Thoracic aorta (tissue), 2 donors: ENCODE data around the gene GZF1. TPM values are rescaled to one million over a fixed set of nuclear protein-coding genes. Genes with fewer than 3 reads are reported as not detected.
"Not testable (repeated sequence)": the region's sequence is repeated elsewhere in the genome, so short reads cannot be mapped to it uniquely, and the experiment has no call there.

Experiments used
- ATAC-seq: fragments of 150-250 bp; one replicate; pipeline ENCODE4 v1.8.0; 2017; ENCODE audit warnings: low read depth; ENCODE audit not compliant: insufficient number of reproducible peaks, low FRiP score
- DNase-seq: peaks from one replicate; pipeline ENCODE4 v3.0.0-alpha.2; 2020; ENCODE audit warnings: low spot score
- H3K27ac ChIP-seq, 2 donors: fragments of 200-600 bp; sonication (generic); 1 replicate in 1 of 2; 2 replicates in 1 of 2; pipeline ENCODE4 v1.5.1; 2016; ENCODE audit warnings: mild to moderate bottlenecking in 2 of 2, moderate library complexity in 2 of 2
- H3K27me3 ChIP-seq: fragments of 200-600 bp; sonication (generic); replicated peaks from 2 replicates; pipeline ENCODE4 v1.6.0; 2016; ENCODE audit warnings: mild to moderate bottlenecking; ENCODE audit not compliant: insufficient read depth
- H3K36me3 ChIP-seq: fragments of 200-600 bp; sonication (generic); one replicate; pipeline ENCODE4 v1.5.1; 2016
- H3K4me1 ChIP-seq, 2 donors: fragments of 200-600 bp; sonication (generic); 1 replicate in 1 of 2; 2 replicates in 1 of 2; pipeline versions ENCODE4 v1.5.1 to v1.6.0; 2016; ENCODE audit warnings: low read depth in 2 of 2, mild to moderate bottlenecking in 1 of 2; ENCODE audit not compliant: control insufficient read depth in 1 of 2
- H3K4me3 ChIP-seq: fragments of 200-600 bp; sonication (generic); 2 replicates; pipeline ENCODE4 v1.5.1; 2016; ENCODE audit warnings: mild to moderate bottlenecking
- H3K9me3 ChIP-seq: fragments of 200-600 bp; sonication (generic); 2 replicates; pipeline ENCODE4 v1.5.1; 2016
- total RNA-seq, 2 donors: library from RNA; depleted of rRNA; stranded (reverse); fragments of >200 nt; gene quantifications; one replicate each; pipeline versions ENCODE4 v1.1.0 to v1.2.3, GENCODE V29; 2016
- TF ChIP-seq, protein P1 (sequence below): fragments of 200-600 bp; sonication (generic); IDR thresholded peaks from one replicate; pipeline ENCODE4 v1.5.1; 2019; ENCODE audit warnings: antibody characterized with exemption

GZF1 gene
- total RNA-seq, 2 donors from 2014 or later: 14.5 to 18.9 TPM

DNA sequence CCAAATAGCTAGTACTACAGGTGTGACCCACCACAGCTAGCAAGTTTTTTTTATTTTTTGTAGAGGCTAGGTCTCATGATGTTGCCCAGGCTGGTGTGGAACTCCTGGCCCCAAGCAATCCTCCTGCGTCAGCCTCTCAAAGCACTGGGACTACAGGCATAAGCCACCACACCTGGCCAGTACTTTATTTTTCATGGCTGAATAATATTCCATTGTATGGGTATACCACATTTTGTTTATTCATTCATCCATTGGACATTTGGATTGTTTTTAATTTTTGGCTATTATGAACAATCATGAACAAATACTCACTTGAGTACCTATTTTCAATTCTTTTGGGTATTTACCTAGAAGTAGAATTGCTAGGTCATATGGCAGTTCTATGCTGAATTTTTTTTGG is 18.4 kb upstream of the GZF1 start:
- TF ChIP-seq, protein P1, sequence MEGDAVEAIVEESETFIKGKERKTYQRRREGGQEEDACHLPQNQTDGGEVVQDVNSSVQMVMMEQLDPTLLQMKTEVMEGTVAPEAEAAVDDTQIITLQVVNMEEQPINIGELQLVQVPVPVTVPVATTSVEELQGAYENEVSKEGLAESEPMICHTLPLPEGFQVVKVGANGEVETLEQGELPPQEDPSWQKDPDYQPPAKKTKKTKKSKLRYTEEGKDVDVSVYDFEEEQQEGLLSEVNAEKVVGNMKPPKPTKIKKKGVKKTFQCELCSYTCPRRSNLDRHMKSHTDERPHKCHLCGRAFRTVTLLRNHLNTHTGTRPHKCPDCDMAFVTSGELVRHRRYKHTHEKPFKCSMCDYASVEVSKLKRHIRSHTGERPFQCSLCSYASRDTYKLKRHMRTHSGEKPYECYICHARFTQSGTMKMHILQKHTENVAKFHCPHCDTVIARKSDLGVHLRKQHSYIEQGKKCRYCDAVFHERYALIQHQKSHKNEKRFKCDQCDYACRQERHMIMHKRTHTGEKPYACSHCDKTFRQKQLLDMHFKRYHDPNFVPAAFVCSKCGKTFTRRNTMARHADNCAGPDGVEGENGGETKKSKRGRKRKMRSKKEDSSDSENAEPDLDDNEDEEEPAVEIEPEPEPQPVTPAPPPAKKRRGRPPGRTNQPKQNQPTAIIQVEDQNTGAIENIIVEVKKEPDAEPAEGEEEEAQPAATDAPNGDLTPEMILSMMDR: no peak
- DNase-seq (no peak), ATAC-seq (no peak)
- no peaks in the 10 kb centered on the region for H3K9me3 ChIP-seq
- no peak overlapping the region for H3K4me3 ChIP-seq
- H3K4me1 ChIP-seq: no peaks in the 10 kb centered on the region
- H3K36me3 ChIP-seq: no peaks in the 10 kb centered on the region
- H3K27ac ChIP-seq: no peak overlapping the region
- H3K27me3 ChIP-seq: no peaks in the 10 kb centered on the region

DNA sequence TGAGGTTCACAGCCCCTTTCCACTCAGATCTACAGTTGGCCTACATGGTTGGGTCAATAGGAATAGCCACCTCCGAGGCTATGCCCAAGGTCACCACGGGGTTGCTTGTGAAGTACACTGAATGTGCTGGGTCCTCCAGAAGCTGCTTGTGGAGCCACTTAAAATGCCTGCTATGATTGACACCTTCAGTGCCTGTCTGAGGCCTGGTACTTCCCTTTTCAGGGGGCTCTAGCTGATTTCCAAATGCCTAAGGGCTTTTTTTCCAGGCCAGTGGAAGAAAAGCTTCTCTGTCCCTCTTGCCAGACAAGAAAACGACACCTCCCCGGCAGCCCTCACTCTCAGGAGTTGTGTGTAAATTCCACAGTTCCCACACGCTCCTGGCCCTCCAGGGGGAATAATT is 17.6 kb upstream of the GZF1 start:
- no peak overlapping the region for H3K4me3 ChIP-seq
- no peaks in the 10 kb centered on the region for H3K27me3 ChIP-seq
- no peak for ATAC-seq
- no peak for DNase-seq
- no peaks in the 10 kb centered on the region for H3K9me3 ChIP-seq
- peaks cover 4 to 5% of the 10 kb centered on the region in 2 donors for H3K4me1 ChIP-seq
- H3K36me3 ChIP-seq: no peaks in the 10 kb centered on the region
- H3K27ac ChIP-seq: no peak overlapping the region
- TF ChIP-seq, protein P1: no peak

DNA sequence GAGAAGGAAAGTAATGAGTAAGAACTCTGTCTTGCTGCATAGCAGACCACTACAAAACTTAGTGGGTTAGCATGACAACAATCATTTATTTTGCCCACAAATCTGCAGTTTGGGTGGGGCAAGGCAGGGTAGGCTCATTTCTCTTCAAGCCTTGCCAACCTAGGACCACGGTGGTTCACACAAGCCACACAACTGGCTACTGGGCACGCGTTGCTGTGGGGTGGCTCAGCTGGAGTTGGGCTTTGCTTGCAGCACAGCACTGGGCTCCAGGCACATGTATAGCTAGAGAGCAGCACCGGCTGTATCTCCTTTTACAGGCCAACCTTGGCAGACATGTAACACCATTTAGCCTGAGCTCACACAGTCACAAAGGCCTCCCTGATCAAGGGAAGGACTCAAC is 16.0 kb upstream of the GZF1 start:
- DNase-seq (no peak), ATAC-seq (no peak)
- Histone ChIP-seq H3K9me3 (no peaks in the 10 kb centered on the region), H3K4me1 (peaks cover 6 to 8% of the 10 kb centered on the region in 2 donors), H3K4me3 (no peak overlapping the region), H3K36me3 (no peaks in the 10 kb centered on the region), H3K27me3 (no peaks in the 10 kb centered on the region), H3K27ac (no peak overlapping the region)
- TF ChIP-seq, protein P1: no peak

DNA sequence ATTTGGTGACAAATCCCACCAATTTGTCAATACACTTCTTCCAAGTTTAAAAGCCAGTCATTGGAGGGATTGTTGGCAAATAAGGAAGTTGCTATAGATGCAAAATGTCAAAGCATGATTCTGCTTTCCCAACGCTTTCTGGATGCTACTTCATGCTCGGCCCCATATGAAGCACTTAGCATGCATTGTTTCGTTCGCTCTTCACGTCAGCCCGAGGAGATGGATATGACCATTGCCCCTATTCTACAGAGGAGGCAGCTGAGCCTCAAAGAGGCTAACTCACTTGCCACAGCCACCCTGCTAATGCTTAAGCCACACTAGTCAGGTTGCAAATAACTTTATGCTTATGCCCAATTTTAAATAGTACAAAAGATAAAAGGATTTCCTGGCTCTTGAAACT is 14.2 kb upstream of the GZF1 start:
- H3K9me3 ChIP-seq: no peaks in the 10 kb centered on the region
- no peak for ATAC-seq
- peaks cover 20 to 22% of the 10 kb centered on the region in 2 donors for H3K4me1 ChIP-seq
- no peaks in the 10 kb centered on the region for H3K27me3 ChIP-seq
- TF ChIP-seq, protein P1: no peak
- no peaks in the 10 kb centered on the region for H3K36me3 ChIP-seq
- H3K27ac ChIP-seq: no peak overlapping the region
- DNase-seq: no peak
- no peak overlapping the region for H3K4me3 ChIP-seq

DNA sequence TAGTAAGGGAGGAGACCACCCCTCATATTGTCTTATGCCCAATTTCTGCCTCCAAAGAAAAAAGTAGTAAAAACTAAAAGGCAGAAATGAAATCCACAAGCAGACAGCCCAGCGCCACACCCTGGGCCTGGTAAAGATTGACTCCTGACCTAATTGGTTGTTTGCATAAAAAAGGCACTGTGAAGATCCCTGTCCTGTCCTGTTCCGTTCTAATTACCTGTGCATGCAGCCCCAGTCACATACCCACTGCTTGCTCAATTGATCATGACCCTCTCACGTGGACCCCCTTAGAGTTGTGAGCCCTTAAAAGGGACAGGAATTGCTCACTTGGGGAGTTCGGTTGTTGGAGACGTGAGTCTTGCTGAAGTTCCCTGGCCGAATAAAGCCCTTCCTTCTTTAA is 13.5 kb upstream of the GZF1 start:
- H3K27ac ChIP-seq: peak overlapping the region; percentile 95 to 99
- peaks cover 20 to 22% of the 10 kb centered on the region in 2 donors for H3K4me1 ChIP-seq
- not testable (repeated sequence) for DNase-seq, H3K36me3 ChIP-seq, H3K4me3 ChIP-seq, ATAC-seq, H3K27me3 ChIP-seq, H3K9me3 ChIP-seq
